HG03442 (cell line): ENCODE data around the gene BEST1.

Experiments
- ATAC-seq: cut with Tn5 transposase; IDR thresholded peaks from one replicate; pipeline ENCODE4 v1.9.1; 2021; ENCODE audit warnings: mild to moderate bottlenecking, moderate library complexity; ENCODE audit not compliant: unreplicated experiment

BEST1 gene

GRCh38 chr11:62012832-62013461 lies 62.8 kb downstream of the BEST1 start:
- ATAC-seq, result no peak
